Posterior cingulate gyrus (tissue), 11 donors: ENCODE measurements around the gene IL4.

Source experiments
- DNase-seq, 10 donors: peaks; one replicate each; pipeline versions ENCODE4 v3.0.0 to v3.0.0-alpha.2; 2020 to 2021; ENCODE audit warnings: mixed read lengths in 3 of 10
- intact Hi-C: fragments of 100-400 bp; cut with DNase I; formaldehyde crosslinking; loops from one replicate; pipeline ENCODE4 v1.15.1; 2023

The IL4 gene

DNA sequence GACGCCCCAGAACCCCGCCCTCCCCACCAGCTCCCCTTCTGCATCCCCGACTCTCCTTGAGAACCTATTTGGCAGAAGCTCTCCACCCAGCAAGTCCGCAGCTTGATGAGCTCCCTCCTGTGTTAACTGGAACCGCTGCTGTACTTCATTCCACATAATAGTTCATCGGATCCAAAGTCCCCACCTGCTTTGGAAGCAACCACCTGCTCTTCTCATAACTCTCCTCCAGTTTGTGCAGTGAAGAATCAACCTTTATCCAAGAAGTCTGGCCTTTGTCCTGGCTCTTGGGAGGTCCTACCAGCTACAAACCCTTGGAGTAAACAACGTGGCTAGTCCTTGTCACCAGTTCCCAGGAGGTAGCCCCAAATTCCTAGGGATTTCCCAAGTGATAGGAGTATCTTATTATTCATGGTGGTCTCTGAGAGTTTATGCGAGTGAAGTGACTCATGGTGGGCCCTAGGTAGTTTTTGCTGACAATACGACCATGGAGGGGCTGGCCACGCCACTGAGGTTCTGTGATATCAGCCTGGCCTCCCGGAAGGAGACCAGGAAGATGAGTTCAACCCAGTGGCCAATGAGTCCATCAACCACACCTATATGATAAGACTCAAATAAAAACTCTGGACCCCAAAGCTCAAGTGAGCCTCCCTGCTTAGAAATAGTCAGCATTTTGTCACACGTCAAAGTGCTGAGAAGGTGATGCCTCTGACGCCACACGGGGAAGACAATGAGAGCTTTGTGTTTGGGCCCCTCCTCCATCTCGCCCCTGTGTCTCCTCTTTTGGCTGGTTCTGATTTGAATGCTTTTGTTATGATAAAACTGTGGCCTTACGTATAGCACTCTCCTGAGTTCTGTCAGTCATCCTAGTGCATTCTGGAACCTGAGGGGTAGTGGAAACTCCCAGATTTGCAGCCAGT, 3.6 kb upstream of the IL4 start:
- intact Hi-C loops: no loop called here
- DNase-seq: no peak

- intact Hi-C loops: no loop called here
- DNase-seq: no peak
Measured at GRCh38 chr5:132671000-132671399, 2.8 kb upstream of the IL4 start.

- intact Hi-C loops: no loop called here
Measured at GRCh38 chr5:132673488-132673887, 301 bp upstream of the IL4 start.

DNA sequence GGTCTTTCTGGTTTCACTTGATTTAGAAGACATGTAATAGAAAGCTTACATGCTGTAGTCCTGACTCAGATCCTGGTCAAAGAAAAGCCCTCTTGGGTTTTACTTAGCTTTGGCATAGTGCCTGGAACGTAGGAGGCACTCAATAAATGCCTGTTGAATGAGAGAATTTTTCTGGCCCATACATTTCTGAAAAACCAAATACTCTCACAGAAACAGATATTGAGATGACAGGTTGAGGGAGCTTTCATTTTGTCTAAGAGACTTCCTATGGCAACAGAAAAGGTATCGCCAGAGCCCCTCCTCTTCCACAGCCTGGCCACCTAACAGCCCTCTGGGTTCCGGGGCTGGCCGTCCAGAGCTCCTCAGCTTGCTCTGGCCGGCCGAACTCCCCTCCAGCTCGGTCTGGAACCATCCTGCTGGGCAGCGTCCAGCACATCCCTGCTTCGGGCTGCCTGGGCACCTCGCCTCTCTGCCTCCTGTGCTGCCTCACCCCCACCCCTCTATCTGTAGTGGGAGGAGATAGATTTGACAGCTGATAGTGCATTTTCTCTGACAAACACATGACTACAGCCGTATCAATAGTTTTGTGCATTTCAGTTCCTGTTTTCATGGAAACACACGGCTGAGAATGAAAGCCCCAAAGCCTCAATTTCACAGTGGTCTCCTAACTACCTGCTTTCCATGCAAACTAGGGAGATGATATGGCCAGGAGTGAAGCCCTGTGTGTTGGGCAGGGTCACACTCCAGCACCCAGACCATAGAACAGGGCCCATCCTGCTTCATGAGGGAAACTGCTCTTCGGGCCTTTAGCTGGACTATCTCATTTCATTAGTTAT, 1.1 kb downstream of the IL4 start:
- no peak for DNase-seq
- intact Hi-C loops: no loop called here

More at GRCh38 chr5:132673488-132673887, 301 bp upstream of the IL4 start:
- no peak for DNase-seq

- intact Hi-C loops: no loop called here
- peak in 1 of 10 donors; percentile 53 for DNase-seq
Measured at GRCh38 chr5:132675936-132676689, 2.3 kb downstream of the IL4 start.

- intact Hi-C loops: no loop called here
- no peak for DNase-seq
Measured at GRCh38 chr5:132677191-132677590, 3.4 kb downstream of the IL4 start.

DNA sequence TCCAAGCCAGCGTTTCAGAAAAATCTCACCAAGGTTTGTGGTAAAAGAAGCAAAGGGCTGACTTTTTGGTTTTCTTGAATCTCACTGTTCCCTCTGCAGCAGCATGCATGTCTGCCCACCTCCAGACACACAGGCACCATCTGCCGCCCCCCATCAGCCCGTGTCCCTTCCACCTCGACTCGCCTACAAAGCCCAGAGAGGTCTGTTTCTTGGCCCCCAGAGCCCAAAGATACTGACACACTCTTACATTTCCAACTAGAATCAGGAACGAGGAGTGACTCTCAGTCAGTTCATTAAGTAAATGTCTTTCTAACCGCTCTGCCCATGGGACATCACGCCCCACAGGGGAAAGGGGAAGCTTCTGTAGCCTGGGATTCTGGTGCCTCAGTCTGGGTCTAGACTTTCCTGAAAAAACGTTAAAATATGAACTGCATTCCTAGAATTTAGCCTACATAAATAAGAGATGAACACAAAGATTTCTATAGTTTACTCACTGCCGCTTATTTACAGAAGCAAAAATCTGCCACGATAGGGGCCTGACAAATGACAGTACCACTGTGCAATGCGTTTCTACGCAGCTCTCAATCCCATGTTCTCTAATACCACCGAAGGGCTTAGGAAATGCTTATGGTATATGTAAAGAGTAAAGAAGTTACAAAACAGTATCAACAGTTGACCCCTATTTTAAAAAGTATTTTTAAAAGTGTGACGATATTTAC, 4.1 kb downstream of the IL4 start:
- intact Hi-C loops: no loop called here
- DNase-seq: peak in 1 of 10 donors; percentile 25

DNA sequence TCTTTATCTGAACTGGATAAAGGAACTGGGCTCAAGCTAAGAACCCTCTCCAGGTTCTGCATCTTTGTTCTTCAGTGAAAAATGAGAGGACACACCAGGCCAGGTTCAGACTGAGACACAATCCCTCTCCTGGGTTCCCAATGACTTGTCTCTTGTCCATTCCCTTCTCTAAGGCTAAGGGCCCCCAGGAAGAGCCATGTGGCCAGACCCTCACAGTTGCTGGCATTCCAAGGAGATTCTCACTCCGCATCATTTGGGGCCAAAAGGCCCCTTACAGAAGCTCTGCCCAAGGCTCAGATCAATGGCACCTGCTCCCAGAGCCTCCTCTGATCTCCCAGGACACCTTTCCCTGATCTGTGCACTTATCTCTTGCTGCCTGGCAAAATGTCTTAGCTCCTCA, 4.9 kb downstream of the IL4 start:
- DNase-seq: no peak
- intact Hi-C loops: no loop called here

- intact Hi-C loops: no loop called here
- peak in 1 of 10 donors; percentile 66 for DNase-seq
Measured at GRCh38 chr5:132679166-132679565, 5.4 kb downstream of the IL4 start.

GRCh38 chr5:132679717-132680380, 6.1 kb downstream of the IL4 start:
- peak in 2 of 10 donors; percentile 66 to 82 for DNase-seq
- intact Hi-C loops: no loop called here

GRCh38 chr5:132680780-132681475, 7.1 kb downstream of the IL4 start:
- no peak for DNase-seq
- intact Hi-C loops: no loop called here

GRCh38 chr5:132681476-132681831, 7.7 kb downstream of the IL4 start:
- DNase-seq: peak in 1 of 10 donors; percentile 24
- intact Hi-C loops: no loop called here

GRCh38 chr5:132681983-132682382, 8.2 kb downstream of the IL4 start:
- DNase-seq: no peak
- intact Hi-C loops: no loop called here

DNA sequence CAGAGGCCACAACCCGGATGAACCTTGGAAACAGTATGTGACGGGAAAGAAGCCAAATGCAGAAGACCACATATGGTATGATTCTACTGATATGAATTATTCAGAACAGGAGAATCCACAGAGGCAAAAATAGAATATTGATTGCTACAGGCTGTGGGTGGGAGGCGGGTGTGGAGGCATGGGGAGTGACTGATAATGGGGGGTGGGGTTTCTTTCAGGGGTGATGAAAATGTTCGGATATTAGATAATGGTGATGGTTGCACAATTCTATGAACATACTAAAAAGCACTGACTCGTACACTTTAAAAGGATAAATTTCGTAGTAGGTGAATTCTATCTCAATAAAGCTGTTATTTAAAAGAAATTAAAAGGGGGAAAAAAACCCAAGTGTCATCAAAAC, 10.7 kb downstream of the IL4 start:
- DNase-seq: no peak
- intact Hi-C loops: no loop called here

GRCh38 chr5:132684922-132685720, 11.3 kb downstream of the IL4 start:
- no peak for DNase-seq
- intact Hi-C loops: no loop called here

DNA sequence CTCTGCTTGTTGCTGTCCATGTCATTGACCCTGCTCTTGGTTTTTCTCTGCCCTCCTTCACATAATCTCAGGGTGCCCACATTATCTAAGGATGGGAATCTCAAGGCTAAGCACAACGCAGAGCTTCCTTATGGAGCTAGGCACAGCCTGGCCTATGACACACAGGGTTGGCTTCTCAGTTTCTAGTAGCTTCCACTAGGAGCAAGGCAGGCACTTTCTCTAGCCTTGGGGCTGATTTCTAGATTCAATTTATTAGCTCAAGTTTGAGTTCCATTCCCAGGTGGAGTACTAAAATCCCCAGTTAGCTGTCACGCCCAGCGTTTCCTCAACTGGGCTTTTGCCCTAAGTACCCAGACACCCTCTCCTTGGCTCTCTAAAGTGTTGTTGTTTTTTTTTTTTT, 12.4 kb downstream of the IL4 start:
- intact Hi-C loops: no loop called here
- no peak for DNase-seq

GRCh38 chr5:132687995-132688394, 14.2 kb downstream of the IL4 start:
- no peak for DNase-seq
- intact Hi-C loops: no loop called here
